GM19463 (cell line): ENCODE results near the gene PACC1.

Source experiments
- ATAC-seq: cut with Tn5 transposase; IDR thresholded peaks from one replicate; pipeline ENCODE4 v1.9.1; 2021; ENCODE audit warnings: mild to moderate bottlenecking, moderate library complexity; ENCODE audit not compliant: unreplicated experiment

PACC1 gene

GRCh38 chr1:212438831-212439237 lies 24.1 kb upstream of the PACC1 start:
- no peak for ATAC-seq

- no peak for ATAC-seq
Observed at GRCh38 chr1:212437179-212437798, 22.6 kb upstream of the PACC1 start.

GRCh38 chr1:212434992-212435391 lies 20.3 kb upstream of the PACC1 start:
- ATAC-seq, result no peak

- no peak for ATAC-seq
Observed at GRCh38 chr1:212433577-212434462, 19.1 kb upstream of the PACC1 start.

GRCh38 chr1:212432661-212433576 lies 18.2 kb upstream of the PACC1 start, which contains the start of gene NENF:
Gene NENF, plus strand, starts transcription at chr1:212432920. Its CDS starts 24 bp downstream, at chr1:212432944.
- peak; percentile 99 for ATAC-seq

- no peak for ATAC-seq
Observed at GRCh38 chr1:212432272-212432660, 17.6 kb upstream of the PACC1 start.

GRCh38 chr1:212431644-212432043 lies 17.0 kb upstream of the PACC1 start:
- ATAC-seq, result no peak

- ATAC-seq, result no peak
Observed at GRCh38 chr1:212430955-212431394, 16.3 kb upstream of the PACC1 start.

- ATAC-seq, result no peak
Observed at GRCh38 chr1:212430416-212430815, 15.7 kb upstream of the PACC1 start.

- ATAC-seq, result no peak
Observed at GRCh38 chr1:212428496-212428895, 13.8 kb upstream of the PACC1 start.

GRCh38 chr1:212423879-212424278 lies 9.2 kb upstream of the PACC1 start:
- no peak for ATAC-seq

- no peak for ATAC-seq
Observed at GRCh38 chr1:212421165-212421564, 6.5 kb upstream of the PACC1 start.

GRCh38 chr1:212415107-212415841 lies 588 bp upstream of the PACC1 start:
- ATAC-seq, result no peak

GRCh38 chr1:212413902-212414327 lies 771 bp downstream of the PACC1 start:
- peak; percentile 7 for ATAC-seq

- no peak for ATAC-seq
Observed at GRCh38 chr1:212412374-212412773, 2.3 kb downstream of the PACC1 start.

GRCh38 chr1:212410231-212410820 lies 4.4 kb downstream of the PACC1 start:
- no peak for ATAC-seq

- ATAC-seq, result no peak
Observed at GRCh38 chr1:212402666-212403321, 11.9 kb downstream of the PACC1 start.

- no peak for ATAC-seq
Observed at GRCh38 chr1:212401838-212402582, 12.7 kb downstream of the PACC1 start.

GRCh38 chr1:212401042-212401441 lies 13.6 kb downstream of the PACC1 start:
- ATAC-seq, result no peak
